Measurements from ENCODE around the gene GSN.

The GSN gene

GRCh38 chr9:121230256-121230655, 37.7 kb upstream of the GSN start:
- Histone ChIP-seq H3K4me1 (ENCODE audit: insufficient read depth, low read length, severe bottlenecking) (no peaks in the 10 kb centered on the region), H3K27ac (ENCODE audit: low read depth, low read length, poor library complexity, severe bottlenecking) (no peak overlapping the region), H3K79me2 (ENCODE audit: insufficient read depth, low read length) (no peaks in the 10 kb centered on the region), H3K27me3 (ENCODE audit: insufficient read depth, low read length) (no peaks in the 10 kb centered on the region), H3K4me2 (ENCODE audit: low read length) (no peak overlapping the region), H3K36me3 (ENCODE audit: insufficient read depth, low read length) (no peaks in the 10 kb centered on the region), H3K4me3 (ENCODE audit: low read depth, low read length, poor library complexity, severe bottlenecking) (no peak overlapping the region), H3K9me2 (ENCODE audit: low read depth, low read length) (no peaks in the 10 kb centered on the region), H3K9ac (ENCODE audit: low read length) (no peak overlapping the region), H3F3A (ENCODE audit: insufficient read depth, low read length) (no peaks in the 10 kb centered on the region), H3K9me3 (ENCODE audit: low read length) (no peaks in the 10 kb centered on the region), H2AFZ (ENCODE audit: low read length) (no peak overlapping the region), H4K20me1 (ENCODE audit: insufficient read depth, low read length) (no peaks in the 10 kb centered on the region)
- TF ChIP-seq EZH2 (IDR thresholded peaks at IDR 0.05; ENCODE audit: borderline replicate concordance, low read length): no peak

GRCh38 chr9:121232251-121232650, 35.7 kb upstream of the GSN start:
- H3K9me2 ChIP-seq (ENCODE audit: low read depth, low read length): no peaks in the 10 kb centered on the region
- TF ChIP-seq CTCF (IDR thresholded peaks at IDR 0.05; ENCODE audit: low read length) (no peak), EZH2 (IDR thresholded peaks at IDR 0.05; ENCODE audit: borderline replicate concordance, low read length) (no peak)
- no peaks in the 10 kb centered on the region for H4K20me1 ChIP-seq (ENCODE audit: insufficient read depth, low read length)
- H3K4me3 ChIP-seq (ENCODE audit: low read depth, low read length, poor library complexity, severe bottlenecking): no peak overlapping the region
- no peak overlapping the region for H2AFZ ChIP-seq (ENCODE audit: low read length)
- no peaks in the 10 kb centered on the region for H3K27me3 ChIP-seq (ENCODE audit: insufficient read depth, low read length)
- no peaks in the 10 kb centered on the region for H3K36me3 ChIP-seq (ENCODE audit: insufficient read depth, low read length)
- no peak overlapping the region for H3K4me2 ChIP-seq (ENCODE audit: low read length)
- no peaks in the 10 kb centered on the region for H3F3A ChIP-seq (ENCODE audit: insufficient read depth, low read length)
- no peaks in the 10 kb centered on the region for H3K4me1 ChIP-seq (ENCODE audit: insufficient read depth, low read length, severe bottlenecking)
- no peaks in the 10 kb centered on the region for H3K9me3 ChIP-seq (ENCODE audit: low read length)
- no peak overlapping the region for H3K27ac ChIP-seq (ENCODE audit: low read depth, low read length, poor library complexity, severe bottlenecking)
- no peak overlapping the region for H3K9ac ChIP-seq (ENCODE audit: low read length)
- H3K79me2 ChIP-seq (ENCODE audit: insufficient read depth, low read length): no peaks in the 10 kb centered on the region

- H3K4me1 ChIP-seq (ENCODE audit: insufficient read depth, low read length, severe bottlenecking): no peaks in the 10 kb centered on the region
Measured at GRCh38 chr9:121233906-121234831, 33.8 kb upstream of the GSN start.

More at GRCh38 chr9:121233906-121234831, 33.8 kb upstream of the GSN start:
- Histone ChIP-seq H3K9me3 (ENCODE audit: low read length) (no peaks in the 10 kb centered on the region), H3K79me2 (ENCODE audit: insufficient read depth, low read length) (no peaks in the 10 kb centered on the region), H3K36me3 (ENCODE audit: insufficient read depth, low read length) (no peaks in the 10 kb centered on the region), H3K9me2 (ENCODE audit: low read depth, low read length) (no peaks in the 10 kb centered on the region), H3K27me3 (ENCODE audit: insufficient read depth, low read length) (no peaks in the 10 kb centered on the region), H3K27ac (ENCODE audit: low read depth, low read length, poor library complexity, severe bottlenecking) (no peak overlapping the region), H2AFZ (ENCODE audit: low read length) (no peak overlapping the region), H3F3A (ENCODE audit: insufficient read depth, low read length) (no peaks in the 10 kb centered on the region), H3K4me3 (ENCODE audit: low read depth, low read length, poor library complexity, severe bottlenecking) (no peak overlapping the region), H4K20me1 (ENCODE audit: insufficient read depth, low read length) (no peaks in the 10 kb centered on the region), H3K9ac (ENCODE audit: low read length) (no peak overlapping the region), H3K4me2 (ENCODE audit: low read length) (no peak overlapping the region)
- TF ChIP-seq CTCF (IDR thresholded peaks at IDR 0.05; ENCODE audit: low read length) (no peak), EZH2 (IDR thresholded peaks at IDR 0.05; ENCODE audit: borderline replicate concordance, low read length) (no peak)

All from OCI-LY1 (cell line).